Activated T-cell treated with anti-CD3 and anti-CD28 coated beads, Interleukin-2, amount 50 U/mL, for 24 hours (primary cell): ENCODE measurements around the gene PKD1.
"Not testable (repeated sequence)": the region's sequence is repeated elsewhere in the genome, so short reads cannot be mapped to it uniquely, and the experiment has no call there.

Experiments used
- DNase-seq: peaks from one replicate; pipeline ENCODE4 v3.0.0-alpha.2; 2020
- H3K27ac Mint-ChIP-seq: 2 replicates; pipeline ENCODE4 v1.8.0; 2020; ENCODE audit warnings: mild to moderate bottlenecking, mixed read lengths
- H3K27me3 Mint-ChIP-seq: 2 replicates; pipeline ENCODE4 v1.8.0; 2020; ENCODE audit warnings: mixed read lengths
- H3K36me3 Mint-ChIP-seq: 2 replicates; pipeline ENCODE4 v1.8.0; 2020; ENCODE audit warnings: low read depth, mixed read lengths
- H3K4me1 Mint-ChIP-seq: 2 replicates; pipeline ENCODE4 v1.8.0; 2020; ENCODE audit warnings: low read depth, mixed read lengths
- H3K4me3 Mint-ChIP-seq: 2 replicates; pipeline ENCODE4 v1.8.0; 2020; ENCODE audit warnings: mild to moderate bottlenecking, moderate library complexity, mixed read lengths
- H3K9me3 Mint-ChIP-seq: 2 replicates; pipeline ENCODE4 v1.8.0; 2020; ENCODE audit warnings: mixed read lengths

PKD1 gene

GRCh38 chr16:2114885-2115590 lies 20.7 kb downstream of the PKD1 start:
- DNase-seq, H3K4me3 Mint-ChIP-seq, H3K27me3 Mint-ChIP-seq, H3K9me3 Mint-ChIP-seq, H3K27ac Mint-ChIP-seq, H3K4me1 Mint-ChIP-seq: not testable (repeated sequence)
- peaks cover 22% of the 10 kb centered on the region for H3K36me3 Mint-ChIP-seq

- H3K4me1 Mint-ChIP-seq, H3K9me3 Mint-ChIP-seq, H3K27me3 Mint-ChIP-seq, H3K27ac Mint-ChIP-seq, H3K4me3 Mint-ChIP-seq, DNase-seq: not testable (repeated sequence)
- peaks cover 27% of the 10 kb centered on the region for H3K36me3 Mint-ChIP-seq
Observed at GRCh38 chr16:2114225-2114624, 21.5 kb downstream of the PKD1 start.

- H3K4me3 Mint-ChIP-seq, H3K4me1 Mint-ChIP-seq, DNase-seq, H3K27ac Mint-ChIP-seq, H3K9me3 Mint-ChIP-seq, H3K27me3 Mint-ChIP-seq: not testable (repeated sequence)
- H3K36me3 Mint-ChIP-seq = peaks cover 29% of the 10 kb centered on the region
Observed at GRCh38 chr16:2112539-2113106, 23.1 kb downstream of the PKD1 start.

- not testable (repeated sequence) for H3K4me1 Mint-ChIP-seq, H3K27me3 Mint-ChIP-seq, DNase-seq, H3K9me3 Mint-ChIP-seq, H3K27ac Mint-ChIP-seq, H3K4me3 Mint-ChIP-seq
- H3K36me3 Mint-ChIP-seq = peaks cover 32% of the 10 kb centered on the region
Observed at GRCh38 chr16:2111412-2112335, 24.0 kb downstream of the PKD1 start.

GRCh38 chr16:2111009-2111353 lies 24.7 kb downstream of the PKD1 start:
- H3K4me1 Mint-ChIP-seq, H3K27ac Mint-ChIP-seq, H3K9me3 Mint-ChIP-seq, H3K4me3 Mint-ChIP-seq, DNase-seq, H3K27me3 Mint-ChIP-seq: not testable (repeated sequence)
- H3K36me3 Mint-ChIP-seq = peaks cover 32% of the 10 kb centered on the region

GRCh38 chr16:2110332-2111008 lies 25.2 kb downstream of the PKD1 start:
- DNase-seq = not testable (repeated sequence)

GRCh38 chr16:2109872-2110271 lies 25.8 kb downstream of the PKD1 start:
- peaks cover 34% of the 10 kb centered on the region for H3K36me3 Mint-ChIP-seq
- H3K4me3 Mint-ChIP-seq = not testable (repeated sequence)

More at GRCh38 chr16:2110332-2111008, 25.2 kb downstream of the PKD1 start:
- not testable (repeated sequence) for H3K4me1 Mint-ChIP-seq, H3K4me3 Mint-ChIP-seq, H3K27ac Mint-ChIP-seq, H3K9me3 Mint-ChIP-seq, H3K27me3 Mint-ChIP-seq
- peaks cover 35% of the 10 kb centered on the region for H3K36me3 Mint-ChIP-seq

GRCh38 chr16:2109271-2109580 lies 26.5 kb downstream of the PKD1 start:
- not testable (repeated sequence) for H3K9me3 Mint-ChIP-seq, H3K27ac Mint-ChIP-seq, H3K4me1 Mint-ChIP-seq, DNase-seq, H3K4me3 Mint-ChIP-seq, H3K27me3 Mint-ChIP-seq
- peaks cover 33% of the 10 kb centered on the region for H3K36me3 Mint-ChIP-seq

More at GRCh38 chr16:2109872-2110271, 25.8 kb downstream of the PKD1 start:
- not testable (repeated sequence) for DNase-seq, H3K9me3 Mint-ChIP-seq, H3K4me1 Mint-ChIP-seq, H3K27ac Mint-ChIP-seq, H3K27me3 Mint-ChIP-seq

GRCh38 chr16:2108446-2109270 lies 27.0 kb downstream of the PKD1 start:
- not testable (repeated sequence) for H3K4me3 Mint-ChIP-seq, DNase-seq, H3K9me3 Mint-ChIP-seq, H3K27ac Mint-ChIP-seq, H3K27me3 Mint-ChIP-seq, H3K4me1 Mint-ChIP-seq
- H3K36me3 Mint-ChIP-seq = peaks cover 32% of the 10 kb centered on the region

- DNase-seq, H3K4me1 Mint-ChIP-seq, H3K4me3 Mint-ChIP-seq, H3K27ac Mint-ChIP-seq, H3K9me3 Mint-ChIP-seq, H3K27me3 Mint-ChIP-seq: not testable (repeated sequence)
- H3K36me3 Mint-ChIP-seq = peaks cover 35% of the 10 kb centered on the region
Observed at GRCh38 chr16:2107791-2108125, 27.9 kb downstream of the PKD1 start.

- not testable (repeated sequence) for H3K9me3 Mint-ChIP-seq, H3K4me3 Mint-ChIP-seq, H3K4me1 Mint-ChIP-seq, H3K27me3 Mint-ChIP-seq, H3K27ac Mint-ChIP-seq, DNase-seq
- peaks cover 38% of the 10 kb centered on the region for H3K36me3 Mint-ChIP-seq
Observed at GRCh38 chr16:2107121-2107790, 28.4 kb downstream of the PKD1 start.

- not testable (repeated sequence) for H3K4me1 Mint-ChIP-seq, DNase-seq, H3K4me3 Mint-ChIP-seq, H3K27ac Mint-ChIP-seq, H3K27me3 Mint-ChIP-seq, H3K9me3 Mint-ChIP-seq
- H3K36me3 Mint-ChIP-seq = peaks cover 41% of the 10 kb centered on the region
Observed at GRCh38 chr16:2106211-2106610, 29.5 kb downstream of the PKD1 start.

- not testable (repeated sequence) for H3K4me3 Mint-ChIP-seq, H3K27me3 Mint-ChIP-seq, DNase-seq, H3K27ac Mint-ChIP-seq, H3K4me1 Mint-ChIP-seq, H3K9me3 Mint-ChIP-seq
- peaks cover 42% of the 10 kb centered on the region for H3K36me3 Mint-ChIP-seq
Observed at GRCh38 chr16:2105769-2106168, 29.9 kb downstream of the PKD1 start.

GRCh38 chr16:2105291-2105690 lies 30.4 kb downstream of the PKD1 start:
- not testable (repeated sequence) for DNase-seq, H3K27ac Mint-ChIP-seq, H3K4me3 Mint-ChIP-seq

More at GRCh38 chr16:2105291-2105690, 30.4 kb downstream of the PKD1 start:
- not testable (repeated sequence) for H3K9me3 Mint-ChIP-seq, H3K27me3 Mint-ChIP-seq, H3K4me1 Mint-ChIP-seq
- peaks cover 41% of the 10 kb centered on the region for H3K36me3 Mint-ChIP-seq
